ENCODE measurements around the gene SLC3A2.

GRCh38 chr11:62888406-62888805 is 7.7 kb downstream of the SLC3A2 start:
- TF ChIP-seq CTCF (conservative IDR thresholded peaks at IDR 0.05) (no peak), EZH2 (IDR thresholded peaks at IDR 0.05; ENCODE audit: low read depth) (no peak)
